Activated CD8-positive, alpha-beta T cell treated with anti-CD3 and anti-CD28 coated beads for 36 hours (primary cell): Measurements from ENCODE around the gene VTN. TPM values are rescaled to one million over a fixed set of nuclear protein-coding genes. Genes with fewer than 3 reads are reported as not detected.

Experiments used
- ATAC-seq: fragments of 200-7000 bp; cut with Tn5 transposase; one replicate; pipeline ENCODE4 v1.10.0; 2021; ENCODE audit warnings: mild to moderate bottlenecking, moderate library complexity
- CTCF ChIA-PET: fragments of 350-600 bp; sonication (Branson Sonifier 250); formaldehyde crosslinking; loops from one replicate; lab custom pipeline; 2021; ENCODE audit warnings: antibody characterized with exemption; lab: Charles Lee
- POLR2A ChIA-PET: fragments of 350-600 bp; sonication (Branson Sonifier 250); formaldehyde crosslinking; loops from one replicate; lab custom pipeline; 2021; ENCODE audit warnings: antibody characterized with exemption; lab: Charles Lee
- DNase-seq: peaks from one replicate; pipeline ENCODE4 v3.0.0-alpha.2; 2020
- H3K27ac Mint-ChIP-seq: one replicate; pipeline ENCODE4 v1.8.0; 2021; ENCODE audit warnings: mild to moderate bottlenecking, mixed read lengths
- H3K27me3 Mint-ChIP-seq: one replicate; pipeline ENCODE4 v1.8.0; 2021; ENCODE audit warnings: mixed read lengths
- H3K36me3 Mint-ChIP-seq: one replicate; pipeline ENCODE4 v1.8.0; 2021; ENCODE audit warnings: low read depth, mixed read lengths
- H3K4me1 Mint-ChIP-seq: one replicate; pipeline ENCODE4 v1.8.0; 2021; ENCODE audit warnings: low read depth, mixed read lengths
- H3K4me3 Mint-ChIP-seq: one replicate; pipeline ENCODE4 v1.8.0; 2021; ENCODE audit warnings: mild to moderate bottlenecking, moderate library complexity, mixed read lengths
- H3K9me3 Mint-ChIP-seq: one replicate; pipeline ENCODE4 v1.8.0; 2021; ENCODE audit warnings: mixed read lengths
- intact Hi-C: fragments of 100-400 bp; cut with micrococcal nuclease; formaldehyde crosslinking; loops from one replicate; pipeline ENCODE4 v1.10.0; 2022
- total RNA-seq, 2 experiments: library from RNA; stranded (reverse); gene quantifications; one replicate each; pipeline ENCODE4 v1.2.3, GENCODE V29; 2021
- TF ChIP-seq, protein P1 (sequence below): fragments of 200-600 bp; IDR thresholded peaks from one replicate; pipeline ENCODE4 v1.8.0; 2022; ENCODE audit warnings: antibody characterized with exemption, mild to moderate bottlenecking

Gene VTN
- total RNA-seq, 2 experiments from 2014 or later = 0.11 TPM; not detected in 1

DNA sequence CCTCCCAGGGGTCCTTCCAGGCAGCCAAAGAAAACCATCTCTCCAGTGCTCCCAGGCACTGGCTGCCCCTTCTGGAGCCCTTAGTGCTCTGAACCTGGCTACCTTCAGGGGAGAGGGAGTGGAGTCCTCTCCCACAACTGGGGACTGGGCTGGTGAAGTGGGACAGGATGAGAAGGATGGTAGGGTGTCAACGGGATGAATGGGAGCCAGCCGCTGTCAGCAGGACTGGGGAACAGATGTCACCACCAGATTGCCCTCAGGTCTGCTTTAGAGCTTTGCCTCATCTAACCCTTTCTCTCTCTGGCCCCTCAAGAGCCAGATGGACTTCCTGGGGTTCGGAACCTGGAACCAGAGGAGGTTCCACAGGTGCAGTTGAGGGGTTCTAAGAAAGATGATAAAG lies 4.6 kb downstream of the VTN start:
- Mint-ChIP-seq H3K4me3 (no peak overlapping the region), H3K27ac (no peak overlapping the region)
- CTCF ChIA-PET = interaction anchor here (1.7 kb wide), 1 partner anchor 8 kb away, joined by 4 read pairs; the partner anchor contains the start of gene POLDIP2

DNA sequence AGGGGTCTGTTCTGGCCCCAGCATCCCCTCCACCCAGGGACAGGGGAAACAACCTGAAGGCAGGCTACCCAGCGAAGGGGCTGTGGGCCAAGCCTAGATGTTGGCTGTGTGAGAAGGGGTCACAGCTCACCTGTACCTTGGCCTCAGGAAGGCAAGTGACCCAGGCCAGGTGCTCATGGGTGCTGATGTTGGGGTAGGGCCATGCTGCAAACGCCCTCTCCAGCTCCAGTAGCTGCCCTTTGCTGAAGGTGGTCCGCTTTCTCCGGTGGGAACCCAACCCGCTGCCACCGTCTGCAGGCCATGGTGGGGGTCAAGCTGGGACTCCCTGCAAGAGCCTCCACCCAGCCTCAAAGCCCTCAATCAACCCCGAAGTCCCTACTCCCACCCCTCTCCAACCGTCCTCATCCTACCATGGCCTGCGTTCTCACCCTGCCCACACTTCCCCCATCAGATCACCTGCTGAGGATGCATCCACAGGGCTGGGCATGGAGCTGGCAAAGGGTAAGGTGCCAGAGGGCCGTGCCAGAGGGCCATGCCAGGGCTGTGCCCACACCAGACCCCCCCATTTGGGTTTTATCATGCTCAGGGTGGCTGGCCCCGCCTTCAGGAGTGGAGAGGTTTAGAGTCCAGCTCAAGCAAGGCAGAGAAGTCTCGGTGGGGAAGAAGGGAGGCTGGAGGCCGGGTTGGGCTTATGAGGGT lies 5.3 kb downstream of the VTN start, which contains the start of gene SEBOX:
Gene SEBOX, minus strand, starts transcription at position 535 of the 699 bp plus-strand sequence. Its CDS starts 48 bp downstream, at position 487.
- DNase-seq = no peak
- ChIA-PET CTCF (no interaction called here), POLR2A (interaction anchor here (0.6 to 1.5 kb wide), 3 partner anchors 20 to 40 kb away, joined by 3 to 8 read pairs (median 3); partner anchors contain the start of genes IFT20 and TNFAIP1)
- no peaks in the 10 kb centered on the region for H3K27me3 Mint-ChIP-seq
- no peak within 1 kb of the TSS for H3K27ac Mint-ChIP-seq
- TF ChIP-seq, protein P1, sequence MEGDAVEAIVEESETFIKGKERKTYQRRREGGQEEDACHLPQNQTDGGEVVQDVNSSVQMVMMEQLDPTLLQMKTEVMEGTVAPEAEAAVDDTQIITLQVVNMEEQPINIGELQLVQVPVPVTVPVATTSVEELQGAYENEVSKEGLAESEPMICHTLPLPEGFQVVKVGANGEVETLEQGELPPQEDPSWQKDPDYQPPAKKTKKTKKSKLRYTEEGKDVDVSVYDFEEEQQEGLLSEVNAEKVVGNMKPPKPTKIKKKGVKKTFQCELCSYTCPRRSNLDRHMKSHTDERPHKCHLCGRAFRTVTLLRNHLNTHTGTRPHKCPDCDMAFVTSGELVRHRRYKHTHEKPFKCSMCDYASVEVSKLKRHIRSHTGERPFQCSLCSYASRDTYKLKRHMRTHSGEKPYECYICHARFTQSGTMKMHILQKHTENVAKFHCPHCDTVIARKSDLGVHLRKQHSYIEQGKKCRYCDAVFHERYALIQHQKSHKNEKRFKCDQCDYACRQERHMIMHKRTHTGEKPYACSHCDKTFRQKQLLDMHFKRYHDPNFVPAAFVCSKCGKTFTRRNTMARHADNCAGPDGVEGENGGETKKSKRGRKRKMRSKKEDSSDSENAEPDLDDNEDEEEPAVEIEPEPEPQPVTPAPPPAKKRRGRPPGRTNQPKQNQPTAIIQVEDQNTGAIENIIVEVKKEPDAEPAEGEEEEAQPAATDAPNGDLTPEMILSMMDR = no peak
- intact Hi-C loops = no loop called here
- ATAC-seq = no peak
- no peaks in the 10 kb centered on the region for H3K9me3 Mint-ChIP-seq
- H3K4me3 Mint-ChIP-seq = no peak within 1 kb of the TSS
- peaks cover 13% of the 10 kb centered on the region for H3K36me3 Mint-ChIP-seq
- H3K4me1 Mint-ChIP-seq = no peaks in the 10 kb centered on the region

More for the DNA sequence above, 4.6 kb downstream of the VTN start:
- ATAC-seq (no peak), DNase-seq (no peak)
- Mint-ChIP-seq H3K27me3 (no peaks in the 10 kb centered on the region), H3K9me3 (no peaks in the 10 kb centered on the region), H3K4me1 (peaks cover 2% of the 10 kb centered on the region), H3K36me3 (peaks cover 10% of the 10 kb centered on the region)
- TF ChIP-seq, protein P1 = no peak
- intact Hi-C loops = no loop called here
- POLR2A ChIA-PET = interaction anchor here (0.6 to 5.5 kb wide), 3 partner anchors 8 to 39 kb away, joined by 3 to 35 read pairs (median 8); partner anchors contain the start of gene POLDIP2

DNA sequence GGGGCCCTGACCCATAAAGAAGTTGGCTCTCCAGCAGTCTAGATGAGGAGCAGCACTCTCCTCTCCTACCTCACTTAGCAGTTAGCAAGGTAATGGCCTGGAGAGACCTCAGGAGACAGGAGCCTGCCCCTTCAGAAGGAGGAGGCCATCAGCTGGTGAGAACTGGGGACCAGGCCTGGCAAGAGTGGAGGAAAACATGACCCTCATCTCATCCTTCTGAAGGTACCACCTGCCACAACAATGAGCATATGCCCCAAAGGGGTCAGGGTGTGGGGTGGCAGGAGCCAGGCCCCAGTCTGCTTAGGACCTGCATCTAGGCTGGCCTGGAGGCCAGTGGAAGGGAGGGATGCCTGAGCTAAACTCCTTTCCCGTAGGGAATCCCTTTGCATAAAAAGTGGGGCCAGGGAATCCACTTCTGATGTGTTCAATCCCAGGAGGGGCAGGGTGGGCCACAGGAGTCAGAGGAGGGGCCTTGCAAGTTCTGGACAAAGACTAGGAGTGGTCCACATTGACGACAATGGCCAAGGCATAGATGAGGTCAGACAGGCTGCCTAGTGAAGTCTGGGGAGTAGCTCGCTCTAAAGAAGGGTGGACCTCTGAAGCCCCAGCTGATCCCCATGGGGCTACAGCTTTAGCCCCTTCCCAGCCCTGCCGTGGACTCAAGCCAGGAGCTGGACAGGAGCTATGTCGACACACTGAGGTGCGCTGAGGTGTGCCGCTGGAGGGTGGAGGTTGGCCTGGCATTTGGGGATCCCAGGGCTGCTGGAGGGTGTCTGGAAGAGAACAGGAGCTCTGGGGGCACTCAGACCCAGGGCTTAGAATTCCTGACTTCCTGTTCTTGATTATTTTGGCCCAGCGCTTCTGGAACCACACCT lies 6.1 kb downstream of the VTN start:
- Mint-ChIP-seq H3K9me3 (no peaks in the 10 kb centered on the region), H3K27me3 (no peaks in the 10 kb centered on the region), H3K36me3 (peaks cover 17% of the 10 kb centered on the region), H3K27ac (no peak overlapping the region), H3K4me3 (no peak overlapping the region), H3K4me1 (peaks cover 3% of the 10 kb centered on the region)
- intact Hi-C loops = no loop called here
- CTCF ChIA-PET = no interaction called here
- ATAC-seq (no peak), DNase-seq (no peak)
- POLR2A ChIA-PET = interaction anchor here (0.7 to 1.3 kb wide), 4 partner anchors 18 to 44 kb away, joined by 3 read pairs; partner anchors contain the start of genes IFT20 and TNFAIP1
- TF ChIP-seq, protein P1 = no peak

DNA sequence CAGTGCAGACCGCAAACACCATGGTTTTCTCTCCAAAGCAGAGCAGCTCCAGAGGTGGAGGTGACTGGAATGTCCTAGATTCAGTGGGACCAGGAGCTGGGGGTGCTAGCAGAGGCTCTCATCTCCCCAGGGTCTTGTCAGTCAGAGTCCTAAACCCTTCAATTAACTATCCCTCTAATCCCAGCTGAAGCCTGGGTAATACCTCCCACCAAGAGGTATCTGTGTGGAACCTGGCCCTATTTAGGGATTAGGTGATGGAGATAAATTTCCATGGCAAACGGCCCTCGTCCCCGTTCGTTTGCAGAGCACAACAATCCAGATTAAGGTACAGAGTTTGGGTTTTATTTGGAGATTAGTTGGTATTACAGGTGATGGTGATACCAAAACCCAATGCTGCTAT lies 6.9 kb downstream of the VTN start:
- Mint-ChIP-seq H3K27me3 (no peaks in the 10 kb centered on the region), H3K27ac (no peak overlapping the region), H3K4me1 (peaks cover 10% of the 10 kb centered on the region), H3K9me3 (no peaks in the 10 kb centered on the region), H3K4me3 (no peak overlapping the region), H3K36me3 (peaks cover 17% of the 10 kb centered on the region)
- DNase-seq = no peak
- TF ChIP-seq, protein P1 = no peak
- ChIA-PET CTCF (no interaction called here), POLR2A (interaction anchor here (0.9 to 1.0 kb wide), 2 partner anchors 24 to 44 kb away, joined by 3 read pairs; no protein-coding TSS in a partner anchor)
- ATAC-seq = no peak
- intact Hi-C loops = no loop called here
